ENCODE measurements around the gene MEIS1.
"Not testable (repeated sequence)": the region's sequence is repeated elsewhere in the genome, so short reads cannot be mapped to it uniquely, and the experiment has no call there.

The MEIS1 gene

DNA sequence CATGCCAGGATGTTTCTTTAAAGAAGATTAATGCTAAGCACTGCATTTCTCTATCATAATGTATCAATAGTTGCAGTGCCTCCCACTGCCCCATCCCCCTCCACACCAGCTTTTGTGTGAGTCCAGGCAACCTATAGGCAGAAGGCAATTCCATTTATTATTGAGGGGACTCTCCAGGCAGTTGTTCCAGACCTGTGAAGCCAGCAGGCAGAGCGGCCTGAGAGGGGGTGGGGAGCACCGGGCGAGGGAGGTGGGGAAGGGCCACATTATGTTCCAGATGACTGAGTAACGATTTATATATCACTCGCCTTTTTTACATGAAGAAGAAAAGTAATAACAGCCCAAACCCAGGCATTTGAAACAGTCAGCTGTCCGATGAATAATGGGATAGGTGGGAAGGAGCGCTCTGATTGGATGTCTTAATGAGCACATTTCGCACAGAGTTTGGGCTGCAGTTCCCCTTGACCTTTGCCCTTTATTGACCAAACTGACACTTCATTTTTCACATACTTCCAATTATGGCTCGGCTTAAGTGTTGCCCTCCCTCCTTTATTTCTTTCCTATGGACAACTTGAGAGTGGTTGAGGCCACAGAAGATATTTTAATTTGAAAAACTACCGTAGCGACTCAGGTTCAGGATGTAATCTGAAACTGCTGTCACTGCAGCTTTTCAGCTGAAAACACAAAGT, 34.4 kb downstream of the MEIS1 start:
- Histone ChIP-seq H3K9me3 (replicated peaks in 1 of 11) (no peaks in the 10 kb centered on the region), H4K20me1 (no peaks in the 10 kb centered on the region), H3K4me3 (no peak overlapping the region), H3K9ac (no peak overlapping the region), H3K36me3 (no peaks in the 10 kb centered on the region), H3K27me3 (no peaks in the 10 kb centered on the region), H3K4me1 (no peaks in the 10 kb centered on the region), H3K27ac (no peak overlapping the region), H3K4me2 (no peak overlapping the region)
- no peak for TF ChIP-seq Cebpa-rat (IDR thresholded peaks at IDR 0.05)

- no peaks in the 10 kb centered on the region for H3K27me3 ChIP-seq
- H3K9ac ChIP-seq = no peak overlapping the region
- no peaks in the 10 kb centered on the region for H3K9me3 ChIP-seq (replicated peaks in 1 of 11)
- no peak overlapping the region for H3K27ac ChIP-seq
- no peak overlapping the region for H3K4me3 ChIP-seq
- no peaks in the 10 kb centered on the region for H3K36me3 ChIP-seq
- no peak overlapping the region for H3K4me2 ChIP-seq
- H3K4me1 ChIP-seq = no peaks in the 10 kb centered on the region
- no peak for TF ChIP-seq Cebpa-rat (IDR thresholded peaks at IDR 0.05)
- no peaks in the 10 kb centered on the region for H4K20me1 ChIP-seq
Observed at GRCh38 chr2:66470199-66470598, 35.3 kb downstream of the MEIS1 start.

- H3K27me3 ChIP-seq = no peaks in the 10 kb centered on the region
- no peak overlapping the region for H3K4me2 ChIP-seq
- no peaks in the 10 kb centered on the region for H3K36me3 ChIP-seq
- no peaks in the 10 kb centered on the region for H3K9me3 ChIP-seq (replicated peaks in 1 of 11)
- no peak overlapping the region for H3K27ac ChIP-seq
- no peak for TF ChIP-seq Cebpa-rat (IDR thresholded peaks at IDR 0.05)
- no peaks in the 10 kb centered on the region for H4K20me1 ChIP-seq
- no peak overlapping the region for H3K4me3 ChIP-seq
- H3K4me1 ChIP-seq = peaks cover 0 to 7% (median 4%) of the 10 kb centered on the region in 10 experiments; a peak in 18 of 20 replicates
- H3K9ac ChIP-seq = no peak overlapping the region
Observed at GRCh38 chr2:66472225-66472843, 37.4 kb downstream of the MEIS1 start.

GRCh38 chr2:66477135-66477842, 42.4 kb downstream of the MEIS1 start:
- H3K36me3 ChIP-seq = no peaks in the 10 kb centered on the region
- peak overlapping the region; percentile 19 to 65 (median 44) for H3K4me2 ChIP-seq
- H3K9me3 ChIP-seq (replicated peaks in 1 of 11) = no peaks in the 10 kb centered on the region
- no peaks in the 10 kb centered on the region for H4K20me1 ChIP-seq
- TF ChIP-seq Cebpa-rat (IDR thresholded peaks at IDR 0.05) = no peak
- peaks cover 0 to 30% (median 20%) of the 10 kb centered on the region in 10 experiments; a peak in 18 of 20 replicates for H3K4me1 ChIP-seq
- no peak overlapping the region for H3K27ac ChIP-seq
- no peak overlapping the region for H3K4me3 ChIP-seq
- no peak overlapping the region for H3K9ac ChIP-seq
- H3K27me3 ChIP-seq = no peaks in the 10 kb centered on the region

DNA sequence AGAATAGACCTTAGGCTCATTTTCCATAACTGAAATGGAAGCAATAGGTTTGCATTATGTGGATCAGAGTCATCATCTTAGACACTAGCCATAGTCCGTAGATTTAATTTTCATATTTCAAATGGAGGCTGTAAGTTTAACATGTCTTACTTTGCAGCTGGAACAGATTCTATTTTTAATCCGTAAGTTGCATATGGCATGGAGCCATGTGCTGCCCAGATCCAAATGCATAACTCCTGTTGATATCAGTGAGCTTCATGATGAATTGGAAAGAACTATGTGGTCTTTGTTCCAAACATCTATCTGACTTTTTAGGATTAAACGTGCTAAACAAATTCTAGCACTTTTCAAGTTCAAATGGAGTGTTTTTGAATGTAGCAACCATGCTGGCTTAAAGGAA, 43.4 kb downstream of the MEIS1 start:
- no peaks in the 10 kb centered on the region for H4K20me1 ChIP-seq
- no peaks in the 10 kb centered on the region for H3K9me3 ChIP-seq (replicated peaks in 1 of 11)
- H3K36me3 ChIP-seq = no peaks in the 10 kb centered on the region
- H3K9ac ChIP-seq = no peak overlapping the region
- peaks cover 0 to 30% (median 20%) of the 10 kb centered on the region in 10 experiments; a peak in 18 of 20 replicates for H3K4me1 ChIP-seq
- peak overlapping the region in 1 of 11 experiments; percentile 3; a peak in 2 of 22 replicates for H3K4me2 ChIP-seq
- H3K27ac ChIP-seq = no peak overlapping the region
- no peak overlapping the region for H3K4me3 ChIP-seq
- no peak for TF ChIP-seq Cebpa-rat (IDR thresholded peaks at IDR 0.05)
- H3K27me3 ChIP-seq = no peaks in the 10 kb centered on the region

GRCh38 chr2:66478731-66479316, 43.9 kb downstream of the MEIS1 start:
- no peaks in the 10 kb centered on the region for H3K36me3 ChIP-seq
- H3K4me2 ChIP-seq = peak overlapping the region in 1 of 11 experiments; percentile 3; a peak in 2 of 22 replicates
- peaks cover 0 to 30% (median 20%) of the 10 kb centered on the region in 10 experiments; a peak in 18 of 20 replicates for H3K4me1 ChIP-seq
- no peak overlapping the region for H3K9ac ChIP-seq
- H3K27me3 ChIP-seq = no peaks in the 10 kb centered on the region
- no peak overlapping the region for H3K27ac ChIP-seq
- no peaks in the 10 kb centered on the region for H3K9me3 ChIP-seq (replicated peaks in 1 of 11)
- no peak for TF ChIP-seq Cebpa-rat (IDR thresholded peaks at IDR 0.05)
- H3K4me3 ChIP-seq = no peak overlapping the region
- no peaks in the 10 kb centered on the region for H4K20me1 ChIP-seq

GRCh38 chr2:66481100-66481549, 46.2 kb downstream of the MEIS1 start:
- H3K4me2 ChIP-seq = peak overlapping the region in 7 of 11 experiments; percentile 14 to 56 (median 49); a peak in 13 of 22 replicates
- no peak for TF ChIP-seq Cebpa-rat (IDR thresholded peaks at IDR 0.05)
- no peaks in the 10 kb centered on the region for H3K9me3 ChIP-seq (replicated peaks in 1 of 11)
- no peaks in the 10 kb centered on the region for H4K20me1 ChIP-seq
- no peak overlapping the region for H3K4me3 ChIP-seq
- no peak overlapping the region for H3K9ac ChIP-seq
- H3K27ac ChIP-seq = 0 out of 22 replicates have a peak overlapping the region, but pooled peaks of 1 of the 11 experiments have one; percentile 6
- no peaks in the 10 kb centered on the region for H3K36me3 ChIP-seq
- no peaks in the 10 kb centered on the region for H3K27me3 ChIP-seq
- H3K4me1 ChIP-seq = peaks cover 0 to 30% (median 20%) of the 10 kb centered on the region in 10 experiments; a peak in 18 of 20 replicates

DNA sequence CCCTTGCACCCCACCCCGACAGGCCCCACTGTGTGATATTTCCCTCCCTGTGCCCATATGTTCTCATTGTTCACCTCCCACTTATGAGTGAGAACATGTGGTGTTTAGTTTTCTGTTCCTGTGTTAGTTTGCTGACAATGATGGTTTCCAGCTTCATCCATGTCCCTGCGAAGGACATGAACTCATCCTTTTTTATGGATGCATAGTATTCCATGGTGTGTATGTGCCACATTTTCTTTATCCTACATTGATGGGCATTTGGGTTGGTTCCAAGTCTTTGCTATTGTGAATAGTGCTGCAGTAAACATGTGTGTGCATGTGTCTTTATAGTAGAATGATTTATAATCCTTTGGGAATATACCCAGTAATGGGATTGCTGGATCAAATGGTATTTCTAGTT, 50.3 kb downstream of the MEIS1 start:
- not testable (repeated sequence) for H3K9ac ChIP-seq; H4K20me1 ChIP-seq; H3K9me3 ChIP-seq (replicated peaks in 1 of 11); H3K36me3 ChIP-seq; H3K4me2 ChIP-seq; H3K27ac ChIP-seq; H3K4me3 ChIP-seq; H3K27me3 ChIP-seq
- peaks cover 0 to 13% (median 8%) of the 10 kb centered on the region in 10 experiments; a peak in 13 of 20 replicates for H3K4me1 ChIP-seq

DNA sequence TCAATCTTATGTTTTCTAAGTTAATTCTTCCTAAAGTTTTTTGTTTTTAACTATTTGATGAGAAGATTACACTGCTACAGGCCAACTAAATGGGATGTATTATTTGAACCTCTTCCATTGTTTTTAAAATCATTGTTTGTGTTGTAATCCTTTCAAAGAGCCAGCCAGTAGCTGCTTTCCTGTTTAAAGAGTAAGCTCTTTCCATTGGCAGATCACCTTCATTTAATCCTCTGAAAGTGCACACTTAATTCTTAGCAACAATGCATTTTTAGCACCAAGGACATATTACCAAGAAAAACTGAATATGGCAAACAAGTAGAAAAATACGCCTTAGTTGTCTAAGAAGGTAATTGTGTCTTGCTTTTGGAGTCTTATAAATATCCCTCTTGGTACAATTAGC, 54.0 kb downstream of the MEIS1 start:
- no peak overlapping the region for H3K27ac ChIP-seq
- no peaks in the 10 kb centered on the region for H3K9me3 ChIP-seq (replicated peaks in 1 of 11)
- no peak overlapping the region for H3K9ac ChIP-seq
- no peak for TF ChIP-seq Cebpa-rat (IDR thresholded peaks at IDR 0.05)
- no peak overlapping the region for H3K4me2 ChIP-seq
- H3K4me1 ChIP-seq = peaks cover 0 to 8% (median 0%) of the 10 kb centered on the region in 10 experiments; a peak in 2 of 20 replicates
- no peaks in the 10 kb centered on the region for H4K20me1 ChIP-seq
- no peaks in the 10 kb centered on the region for H3K27me3 ChIP-seq
- H3K36me3 ChIP-seq = no peaks in the 10 kb centered on the region
- no peak overlapping the region for H3K4me3 ChIP-seq

Data from BLaER1 treated with 17β-estradiol and CSF1 and Interleukin-3, amounts not matched to agents 10 nM and 100 nM (cell line).